GM18526 (cell line): ENCODE measurements around the gene ASB13.

Source experiments
- POLR2A ChIP-seq: IDR thresholded peaks from 3 replicates; pipeline ENCODE4 v1.6.1; 2011; ENCODE audit not compliant: insufficient read length; ENCODE audit errors: extremely low read depth

ASB13 gene

DNA sequence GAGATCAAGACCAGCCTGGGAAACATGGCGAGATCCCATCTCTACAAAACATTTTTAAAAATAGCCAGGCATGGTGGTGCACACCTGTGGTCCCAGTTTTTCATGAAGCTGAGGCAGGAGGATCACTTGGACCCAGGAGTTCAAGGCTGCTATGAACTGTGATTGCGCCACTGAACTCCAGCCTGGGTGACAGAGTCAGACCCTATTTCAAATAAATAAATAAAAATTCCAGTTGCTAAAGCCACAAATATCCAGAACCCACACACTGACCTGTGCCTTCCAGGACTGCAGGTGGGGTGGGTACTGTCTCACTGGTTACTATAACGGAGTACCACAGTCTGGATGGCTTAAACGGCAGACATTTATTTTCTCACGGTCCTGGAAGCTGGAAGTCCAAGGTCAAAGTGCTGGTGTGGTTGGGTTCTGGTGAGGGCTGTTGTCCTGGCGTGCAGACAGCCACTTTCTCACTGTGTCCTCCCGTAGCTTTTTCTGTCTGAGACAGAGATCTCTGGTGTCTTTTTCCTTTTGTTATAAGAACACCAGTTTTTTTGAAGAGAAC is 38.8 kb downstream of the ASB13 start:
- no peak for TF ChIP-seq POLR2A

DNA sequence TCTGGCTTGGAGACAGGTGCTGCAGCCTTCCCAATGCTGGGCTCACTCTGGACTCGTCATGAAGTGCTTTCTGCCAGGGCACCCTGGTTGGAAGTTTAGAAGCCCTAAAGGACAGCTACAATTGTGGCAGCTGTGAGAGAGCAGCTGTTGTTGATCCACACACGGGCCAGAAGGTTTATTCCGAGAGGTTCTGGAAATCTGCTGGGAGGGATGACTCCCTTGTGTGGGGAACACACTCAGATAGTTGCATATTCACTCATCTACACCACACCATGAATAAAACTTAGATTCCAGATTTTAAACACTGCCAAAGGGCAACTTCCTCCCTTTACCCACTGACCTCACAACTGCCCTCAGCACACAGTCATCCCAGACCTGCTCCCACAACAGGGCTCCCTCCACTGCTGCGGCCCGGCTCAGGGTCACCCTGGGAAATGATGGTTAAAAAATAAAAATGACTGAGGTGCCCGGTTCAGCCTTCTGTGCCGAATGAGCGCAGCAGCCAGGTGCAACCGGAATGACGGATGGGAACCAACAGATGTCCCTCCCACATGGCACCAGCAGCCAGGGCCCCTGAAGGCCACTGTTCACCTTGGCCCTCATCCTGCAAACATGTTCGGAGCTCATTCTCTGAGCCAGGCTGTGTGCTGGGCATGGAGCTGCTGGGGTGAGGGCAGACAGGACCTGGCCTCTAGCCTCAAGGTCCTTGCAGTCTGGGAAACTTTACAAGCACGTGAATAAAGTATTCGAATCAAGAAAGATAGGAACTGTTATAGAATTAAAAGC is 40.2 kb downstream of the ASB13 start:
- no peak for TF ChIP-seq POLR2A

DNA sequence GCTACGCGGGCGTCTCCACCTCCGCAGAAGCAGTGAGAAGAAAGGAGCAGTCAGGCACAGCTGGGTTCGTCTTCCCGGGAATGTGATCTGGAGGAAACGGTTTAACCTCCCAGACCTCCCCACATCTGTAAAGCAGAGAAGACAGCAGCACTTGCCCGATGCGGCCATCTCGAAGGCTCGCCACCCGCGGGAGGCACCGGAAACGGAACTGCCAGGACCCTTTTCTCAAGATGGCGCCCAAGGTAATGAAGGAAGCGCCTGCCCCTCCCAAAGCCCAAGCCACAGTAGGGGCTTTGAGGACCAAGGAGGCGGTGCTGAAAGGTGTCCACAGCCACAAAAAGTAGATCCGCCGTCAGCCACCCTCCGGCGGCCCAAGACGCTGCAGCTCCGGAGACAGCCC is 41.7 kb downstream of the ASB13 start:
- TF ChIP-seq POLR2A = no peak

DNA sequence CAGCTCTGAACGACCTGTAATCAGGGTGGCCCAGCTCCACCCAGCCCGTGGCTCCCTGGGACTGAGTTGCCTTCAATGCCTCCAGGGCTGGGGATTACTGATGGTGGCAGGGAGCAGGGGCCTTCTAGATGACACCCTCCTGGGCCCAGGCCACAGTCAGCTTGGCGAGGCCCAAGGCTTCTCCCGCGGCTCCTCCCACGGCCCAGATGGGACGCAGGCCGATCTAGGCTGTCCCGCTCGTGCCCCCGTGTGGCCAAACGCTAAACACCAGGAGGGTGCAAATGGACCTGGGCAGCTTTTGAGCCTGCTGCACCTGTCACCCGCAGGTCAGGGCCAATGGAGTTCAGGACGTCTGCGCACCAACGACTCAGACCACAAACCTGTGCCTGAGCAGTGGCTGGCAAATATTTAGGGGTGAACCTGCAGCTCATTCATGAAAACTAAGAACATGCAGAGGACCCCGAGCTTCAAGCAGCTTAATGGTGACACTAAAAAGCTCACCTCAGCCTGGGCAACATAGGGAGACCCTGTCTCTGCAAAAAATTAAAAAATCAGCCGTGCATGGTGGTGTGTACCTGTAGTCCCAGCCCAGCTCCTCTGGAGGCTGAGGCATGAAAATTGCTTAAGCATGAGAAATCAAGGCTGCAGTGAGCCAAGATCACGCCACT is 43.2 kb downstream of the ASB13 start:
- TF ChIP-seq POLR2A = no peak

DNA sequence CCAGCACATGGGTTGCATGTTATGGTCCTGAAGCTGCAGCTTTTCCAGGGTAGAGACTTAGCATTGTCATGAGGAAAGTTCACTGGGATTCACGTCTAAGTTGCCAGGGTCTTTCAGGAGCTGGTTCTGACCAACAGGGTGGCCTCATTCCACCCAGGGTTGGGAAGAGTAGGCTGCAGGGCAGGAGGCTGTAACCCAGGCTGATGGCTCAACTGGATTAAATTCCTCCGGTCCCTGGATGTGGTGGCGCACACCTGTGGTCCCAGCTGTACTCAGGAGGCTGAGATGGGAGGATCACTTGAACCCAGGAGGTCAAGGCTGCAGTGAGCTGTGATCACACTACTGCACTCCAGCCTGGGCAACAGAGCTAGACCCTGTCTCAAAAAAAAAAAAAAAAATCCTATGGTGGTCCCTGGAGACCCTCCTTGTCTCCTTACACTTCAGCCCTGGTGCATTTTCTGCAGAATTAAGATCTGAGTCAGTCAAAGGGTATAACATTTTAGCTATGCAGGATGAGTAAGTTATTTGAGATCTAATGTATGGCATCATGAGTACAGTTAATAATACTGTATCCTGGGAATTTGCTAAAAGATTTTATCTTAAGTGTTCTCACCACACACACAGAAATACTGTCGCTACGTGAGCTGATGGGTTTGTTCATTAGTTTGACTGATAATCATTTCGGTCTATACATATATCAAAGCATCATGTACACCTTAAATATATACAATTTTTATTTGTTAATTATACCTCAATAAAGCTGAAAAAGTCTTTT is 44.0 kb downstream of the ASB13 start:
- no peak for TF ChIP-seq POLR2A

DNA sequence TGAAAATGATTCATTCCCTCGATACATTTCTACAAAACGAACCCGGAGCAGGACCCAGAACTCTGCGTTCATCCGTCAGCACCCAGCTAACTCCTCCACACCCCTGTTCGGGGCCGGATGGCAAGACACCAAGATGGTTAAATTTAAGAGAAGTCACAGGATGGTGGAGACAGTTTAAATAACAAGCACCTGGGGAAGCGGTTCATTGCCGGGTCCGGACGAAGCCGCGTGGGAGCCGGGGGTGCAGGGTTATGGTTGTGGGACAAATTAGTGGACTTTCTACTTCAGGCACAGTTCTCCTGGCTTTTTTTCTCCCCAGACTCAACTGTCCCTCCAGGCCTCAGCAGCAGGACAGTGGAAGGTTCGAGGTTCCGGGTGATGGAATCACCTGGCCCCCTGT is 45.4 kb downstream of the ASB13 start:
- no peak for TF ChIP-seq POLR2A

DNA sequence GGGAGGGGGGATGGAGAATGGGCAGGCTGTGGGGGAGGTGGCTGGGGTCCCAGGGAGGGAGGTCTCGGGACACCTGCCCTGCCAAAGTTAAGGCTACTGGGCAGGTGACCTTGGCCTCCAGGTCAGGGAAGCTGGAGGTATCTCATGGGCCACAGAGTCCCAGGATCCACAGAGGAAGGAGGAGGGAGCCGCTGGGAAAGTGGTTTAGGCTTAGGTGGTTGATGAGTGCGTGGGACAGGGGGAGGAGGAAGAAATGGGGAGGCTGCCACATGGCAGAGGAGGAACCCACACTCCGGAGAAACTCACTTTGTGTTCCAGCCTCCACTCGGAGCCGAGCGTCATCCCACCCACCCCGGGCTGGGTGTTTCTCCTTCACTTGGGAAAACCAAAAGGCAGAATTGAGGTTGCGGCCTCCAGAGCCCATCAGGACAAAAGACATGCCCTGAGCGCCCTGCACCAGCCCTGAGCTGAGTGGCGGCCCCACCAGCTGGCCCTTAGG is 46.1 kb downstream of the ASB13 start:
- no peak for TF ChIP-seq POLR2A

DNA sequence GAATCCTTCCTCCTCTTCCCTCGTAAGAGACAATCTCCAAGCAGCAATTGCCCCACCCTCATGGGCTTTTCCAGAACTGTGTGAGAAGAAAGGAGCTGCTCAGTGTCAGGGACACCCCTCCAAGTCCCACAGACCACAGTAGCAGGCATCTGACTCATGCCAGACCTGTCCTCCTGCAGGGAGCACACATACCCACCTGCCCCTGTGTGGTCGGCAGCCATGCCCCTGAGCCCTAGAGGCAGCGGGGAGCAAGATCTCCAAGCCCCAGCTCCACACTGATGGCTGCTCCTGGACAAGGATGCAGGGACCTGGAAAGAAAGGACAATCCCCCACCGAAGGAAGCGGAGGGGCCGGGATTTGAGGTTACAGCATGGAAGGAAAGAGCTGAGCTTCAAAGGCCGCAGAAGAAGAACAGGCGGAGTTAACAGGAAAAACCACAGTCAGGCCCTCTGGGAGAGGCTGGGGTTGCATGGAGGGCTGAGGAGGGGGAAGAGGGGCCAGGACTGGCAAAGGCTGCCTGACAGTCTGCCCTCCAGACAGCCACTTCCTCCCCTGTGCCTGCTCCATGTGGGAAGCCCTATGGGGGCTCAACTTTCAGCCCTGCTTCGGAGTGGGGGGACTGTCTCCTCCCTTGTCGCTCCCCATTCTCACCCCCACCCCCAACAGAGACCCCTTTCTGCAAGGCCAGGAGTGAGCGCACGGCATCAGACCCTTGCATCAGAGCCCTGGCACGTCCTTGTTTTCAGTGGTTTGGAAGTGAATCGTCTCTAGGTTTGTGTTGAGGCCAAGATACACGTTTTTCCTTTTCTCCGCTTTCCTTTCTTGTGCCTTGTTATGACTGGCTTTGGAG is 46.8 kb downstream of the ASB13 start:
- no peak for TF ChIP-seq POLR2A

DNA sequence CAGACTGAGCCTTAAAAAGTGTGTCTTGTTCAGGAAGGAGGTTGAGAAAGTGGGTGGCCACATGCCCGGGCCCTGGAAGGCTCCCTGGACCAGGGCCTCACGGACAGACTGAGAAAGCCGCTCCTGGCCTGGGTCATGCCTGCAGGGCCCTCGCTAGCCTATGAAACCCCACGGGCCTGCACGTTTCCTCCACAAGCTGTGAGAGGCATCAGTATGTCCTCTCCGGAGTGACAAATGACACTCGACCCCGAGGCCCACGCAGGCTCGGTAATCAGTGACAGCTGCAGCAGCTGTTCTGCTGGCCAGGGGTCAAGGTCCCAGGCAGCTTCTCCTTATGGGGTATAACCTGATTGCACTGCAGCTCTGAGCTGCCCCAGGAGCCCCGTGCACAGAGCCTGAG is 47.6 kb downstream of the ASB13 start:
- TF ChIP-seq POLR2A = no peak

DNA sequence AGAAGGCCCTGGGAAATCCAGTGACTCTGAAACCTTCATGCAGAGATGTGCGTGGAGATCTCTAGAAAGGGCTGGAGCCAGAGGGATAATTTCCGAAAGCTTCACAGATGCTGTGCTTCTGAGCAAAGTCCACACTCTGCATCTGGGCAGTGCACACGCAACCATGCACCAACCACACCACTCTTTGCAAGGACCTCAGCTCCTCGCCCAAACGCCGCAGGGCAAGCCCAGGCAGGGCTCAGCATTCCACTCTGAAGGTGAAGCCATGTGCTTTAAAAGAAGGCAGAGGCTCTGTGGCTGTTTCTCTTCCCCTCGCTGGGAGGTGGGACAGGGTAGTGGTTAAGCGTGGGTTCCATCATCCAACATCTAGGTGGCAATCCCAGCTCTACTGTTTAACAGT is 48.4 kb downstream of the ASB13 start:
- TF ChIP-seq POLR2A = no peak

DNA sequence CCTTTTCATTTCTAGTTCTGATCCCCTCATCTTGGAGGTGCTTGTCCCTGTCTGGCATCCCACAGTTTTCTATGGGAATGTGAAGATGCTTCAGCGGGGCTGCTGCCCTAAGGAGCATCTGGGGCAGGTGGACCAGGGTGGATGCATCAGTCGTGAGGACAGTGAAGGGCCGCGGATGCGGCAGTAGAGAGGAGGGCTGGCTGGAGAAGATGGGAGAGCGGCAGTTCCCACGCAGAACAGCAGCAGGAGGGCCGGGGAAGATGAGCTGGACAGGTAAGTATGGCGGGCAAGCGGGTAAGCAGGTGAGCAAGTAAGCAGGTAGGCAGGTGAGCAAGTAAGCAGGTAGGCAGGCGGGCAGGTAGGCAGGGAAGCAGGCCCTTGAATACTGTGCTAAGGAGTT is 48.9 kb downstream of the ASB13 start:
- no peak for TF ChIP-seq POLR2A

DNA sequence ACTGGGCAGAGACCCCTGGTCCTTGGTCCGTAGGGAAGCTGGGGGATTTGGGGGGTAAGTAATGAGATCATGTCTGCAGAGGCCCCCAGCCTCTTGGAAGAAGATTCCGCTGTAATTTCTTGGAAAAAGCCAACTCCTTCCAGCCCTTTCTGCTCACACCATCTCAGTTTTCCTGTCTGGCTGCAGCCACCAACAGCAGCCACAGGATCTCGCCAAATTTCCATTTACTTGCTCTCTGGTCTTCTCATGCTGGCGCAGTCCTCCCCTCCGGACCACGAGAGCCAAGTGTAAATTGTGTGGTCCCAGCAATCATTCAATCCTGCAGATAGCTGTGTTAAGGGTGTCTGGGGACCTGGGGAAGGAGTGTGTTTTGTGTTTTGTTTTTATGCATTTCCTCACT is 49.6 kb downstream of the ASB13 start:
- no peak for TF ChIP-seq POLR2A

DNA sequence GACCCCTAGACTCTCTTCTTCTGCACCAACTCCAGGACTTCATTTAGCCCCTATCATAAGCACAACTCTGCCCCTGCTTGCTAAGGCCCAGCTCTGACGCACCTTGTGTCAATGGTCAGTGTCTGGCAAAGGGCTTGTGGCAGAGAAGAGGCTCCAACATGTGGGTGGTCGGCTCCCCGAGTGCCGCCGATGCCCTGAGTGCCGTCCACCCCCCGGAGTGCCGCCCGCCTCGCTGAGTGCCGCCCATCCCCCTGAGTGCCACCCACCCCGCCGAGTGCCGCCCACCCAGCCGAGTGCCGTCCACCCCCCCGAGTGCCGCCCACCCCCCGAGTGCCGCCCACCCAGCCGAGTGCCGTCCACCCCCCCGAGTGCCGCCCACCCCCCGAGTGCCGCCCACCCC is 50.3 kb downstream of the ASB13 start:
- no peak for TF ChIP-seq POLR2A

DNA sequence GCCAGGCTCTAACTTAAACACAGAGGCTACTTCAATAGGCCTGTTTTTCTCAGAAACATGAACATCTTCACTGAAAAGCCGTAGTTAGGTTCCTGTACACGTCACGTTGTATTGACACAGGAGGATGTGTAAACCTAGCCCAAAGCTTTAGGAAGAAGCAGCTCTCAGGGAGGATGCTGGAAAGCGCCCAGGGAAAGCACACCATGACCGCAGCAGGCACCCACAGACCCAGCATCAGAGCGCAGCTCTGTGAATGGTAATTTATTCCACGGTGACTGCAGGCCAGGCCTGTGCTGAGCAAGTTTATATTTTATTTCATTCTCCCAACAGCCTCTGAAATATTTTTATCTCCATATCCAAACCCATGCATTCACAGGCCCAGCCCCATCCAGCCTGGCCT is 51.1 kb downstream of the ASB13 start:
- TF ChIP-seq POLR2A = no peak
